HG03280 (cell line): ENCODE measurements around the gene EEF1AKMT1.
"Not testable (repeated sequence)": the region's sequence is repeated elsewhere in the genome, so short reads cannot be mapped to it uniquely, and the experiment has no call there.

Experiments used
- ATAC-seq: cut with Tn5 transposase; IDR thresholded peaks from one replicate; pipeline ENCODE4 v1.9.1; 2021; ENCODE audit warnings: mild to moderate bottlenecking, moderate library complexity; ENCODE audit not compliant: unreplicated experiment

Gene EEF1AKMT1

GRCh38 chr13:20701461-20701860 lies 72.3 kb downstream of the EEF1AKMT1 start:
- ATAC-seq, result no peak

- ATAC-seq, result no peak
Observed at GRCh38 chr13:20700288-20700687, 73.5 kb downstream of the EEF1AKMT1 start.

- ATAC-seq, result no peak
Observed at GRCh38 chr13:20699715-20700114, 74.0 kb downstream of the EEF1AKMT1 start.

- no peak for ATAC-seq
Observed at GRCh38 chr13:20696073-20696472, 77.7 kb downstream of the EEF1AKMT1 start.

- no peak for ATAC-seq
Observed at GRCh38 chr13:20691616-20692015, 82.1 kb downstream of the EEF1AKMT1 start.

GRCh38 chr13:20689291-20689690 lies 84.5 kb downstream of the EEF1AKMT1 start:
- no peak for ATAC-seq

GRCh38 chr13:20686863-20687579 lies 86.7 kb downstream of the EEF1AKMT1 start:
- no peak for ATAC-seq

GRCh38 chr13:20686167-20686566 lies 87.6 kb downstream of the EEF1AKMT1 start:
- no peak for ATAC-seq

GRCh38 chr13:20685092-20685491 lies 88.7 kb downstream of the EEF1AKMT1 start:
- ATAC-seq, result no peak

GRCh38 chr13:20684546-20684945 lies 89.2 kb downstream of the EEF1AKMT1 start:
- no peak for ATAC-seq

GRCh38 chr13:20684041-20684440 lies 89.7 kb downstream of the EEF1AKMT1 start:
- no peak for ATAC-seq

- no peak for ATAC-seq
Observed at GRCh38 chr13:20682061-20682460, 91.7 kb downstream of the EEF1AKMT1 start.

- ATAC-seq, result not testable (repeated sequence)
Observed at GRCh38 chr13:20681481-20681880, 92.3 kb downstream of the EEF1AKMT1 start.

GRCh38 chr13:20680416-20681080 lies 93.2 kb downstream of the EEF1AKMT1 start:
- no peak for ATAC-seq

- no peak for ATAC-seq
Observed at GRCh38 chr13:20679879-20680278, 93.9 kb downstream of the EEF1AKMT1 start.
